Superior temporal gyrus (tissue), 1 donor: ENCODE results near the gene AGAP9.
"Not testable (repeated sequence)": the region's sequence is repeated elsewhere in the genome, so short reads cannot be mapped to it uniquely, and the experiment has no call there.

Experiments
- DNase-seq: peaks from one replicate; pipeline ENCODE4 v3.0.0-alpha.2; 2016; ENCODE audit errors: extremely low spot score

Gene AGAP9

DNA sequence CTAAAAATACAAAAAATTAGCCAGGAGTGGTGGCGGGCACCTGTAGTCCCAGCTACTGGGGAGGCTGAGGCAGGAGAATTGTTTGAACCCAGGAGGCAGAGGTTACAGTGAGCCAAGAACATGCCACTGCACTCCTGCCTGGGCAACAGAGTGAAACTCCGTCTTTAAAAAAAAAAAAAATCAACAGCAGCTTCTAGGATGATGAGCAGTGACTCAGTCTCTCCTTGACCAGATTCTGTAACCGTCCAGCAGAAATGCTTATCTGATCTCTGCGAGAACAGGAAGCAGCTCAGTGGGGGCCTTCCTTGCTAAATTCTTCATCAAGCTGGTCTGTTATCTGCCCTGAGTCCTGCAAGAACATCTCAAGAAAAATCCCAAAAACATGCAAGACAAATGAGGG lies 37.5 kb downstream of the AGAP9 start:
- not testable (repeated sequence) for DNase-seq

DNA sequence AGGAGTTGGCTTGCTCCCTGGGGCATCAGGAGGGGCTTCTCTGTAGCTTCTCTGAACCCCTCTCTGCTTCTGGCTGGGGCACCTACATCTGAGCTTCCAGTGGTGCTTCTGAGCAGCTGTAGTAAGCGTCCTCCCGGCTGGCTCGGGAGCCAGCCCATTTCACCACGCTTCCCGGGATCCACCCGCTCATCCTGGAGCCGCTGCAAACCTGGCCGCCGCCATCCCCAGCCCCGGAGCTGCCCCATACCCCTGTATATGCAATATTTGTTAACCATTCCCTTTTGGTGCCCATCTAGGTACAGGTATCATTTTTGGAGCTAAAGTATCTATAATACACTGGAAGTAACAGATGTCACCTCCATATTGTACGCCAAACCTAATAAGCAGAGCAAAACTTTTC lies 38.7 kb downstream of the AGAP9 start:
- DNase-seq: not testable (repeated sequence)

DNA sequence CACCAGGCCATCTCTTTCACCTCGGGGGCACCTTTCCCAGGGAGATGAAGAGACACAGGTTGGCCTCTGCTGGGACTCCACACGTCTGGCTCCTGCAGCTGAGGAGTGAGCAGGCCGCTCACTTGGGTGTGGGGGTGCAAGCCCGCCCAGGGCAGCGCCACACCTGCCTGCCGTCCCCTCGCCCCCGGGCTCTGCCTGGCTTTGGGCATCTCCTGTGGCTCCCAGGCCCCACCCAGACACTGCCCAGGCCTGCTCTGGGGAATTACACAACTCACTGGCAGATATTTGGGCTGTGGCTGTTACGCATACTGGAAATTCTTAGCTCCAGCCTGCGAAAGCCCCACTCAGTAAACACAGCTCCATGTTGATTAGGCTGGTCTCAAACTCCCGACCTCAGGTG lies 39.5 kb downstream of the AGAP9 start, which contains the start of gene ANXA8:
TSS of gene ANXA8 (minus strand) at position 193 of the 400 bp plus-strand sequence. CDS start at position 11, 182 bp downstream.
- not testable (repeated sequence) for DNase-seq

DNA sequence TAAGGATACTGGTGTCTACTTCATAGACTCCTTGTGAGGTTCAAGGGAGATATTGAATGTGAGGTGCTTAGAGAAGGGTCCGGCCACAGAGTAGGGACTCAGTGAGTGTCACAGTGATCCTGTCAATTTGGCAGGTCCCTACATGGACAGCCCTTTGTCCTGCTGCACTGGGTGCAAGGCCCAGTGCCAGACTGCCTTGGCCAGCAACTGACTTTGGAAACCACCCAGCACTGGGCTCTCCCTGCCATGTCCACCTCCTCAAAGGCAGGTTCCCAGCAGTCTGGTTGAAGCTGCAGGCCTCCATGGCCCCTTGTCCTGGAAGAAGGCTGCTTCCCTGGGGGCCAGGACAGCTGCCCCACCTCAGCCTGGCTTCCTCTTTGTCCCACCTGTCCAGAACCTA lies 41.1 kb downstream of the AGAP9 start:
- DNase-seq: not testable (repeated sequence)

DNA sequence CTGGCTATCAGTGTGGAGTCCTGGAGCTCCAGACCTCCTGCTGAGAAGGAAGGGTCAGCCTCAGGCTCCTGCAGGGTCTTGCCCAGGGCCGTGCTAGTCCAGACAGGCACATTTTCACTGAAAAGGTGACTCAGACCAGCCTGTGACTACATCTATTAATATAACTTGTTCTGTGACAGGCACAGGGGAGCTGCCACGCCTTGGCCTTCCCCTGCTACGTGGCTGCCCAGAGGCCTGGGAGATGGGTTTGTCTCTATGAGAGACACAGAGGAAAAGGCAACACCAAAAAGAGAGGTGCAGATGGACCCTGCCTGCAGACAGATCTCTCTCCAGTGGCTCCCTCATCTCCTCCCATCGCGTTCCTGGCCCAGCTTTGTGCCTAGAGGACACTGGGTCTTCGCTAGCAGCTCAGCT lies 41.7 kb downstream of the AGAP9 start:
- DNase-seq: not testable (repeated sequence)

DNA sequence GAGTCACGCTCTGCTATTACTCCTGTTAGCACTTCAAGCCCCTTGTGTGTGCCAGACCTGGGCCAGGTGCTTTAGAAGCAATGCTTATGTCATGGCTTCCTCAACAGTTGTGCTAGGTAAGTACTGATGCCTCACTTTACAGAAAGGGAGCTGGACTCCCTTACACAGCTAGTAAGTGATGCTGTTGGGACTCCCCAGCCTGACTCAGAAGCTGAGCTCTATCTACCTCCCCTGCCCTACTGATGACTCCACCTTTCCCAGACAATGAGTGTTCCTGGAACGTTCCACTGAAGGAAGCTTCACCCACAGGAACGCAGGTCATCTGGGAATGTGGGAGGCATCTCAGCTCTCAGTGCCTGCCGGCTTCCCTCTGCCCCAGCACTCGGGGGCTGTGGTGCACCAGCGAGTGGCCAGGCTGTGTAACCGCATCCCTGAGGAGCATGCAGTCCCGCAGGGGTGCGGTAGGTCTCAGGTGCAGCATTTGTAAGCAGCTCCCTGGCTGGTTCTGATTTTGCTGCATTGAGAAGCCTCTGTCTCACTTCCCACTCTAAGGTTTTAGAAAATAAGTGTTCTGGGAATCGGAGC lies 42.2 kb downstream of the AGAP9 start:
- DNase-seq: not testable (repeated sequence)

DNA sequence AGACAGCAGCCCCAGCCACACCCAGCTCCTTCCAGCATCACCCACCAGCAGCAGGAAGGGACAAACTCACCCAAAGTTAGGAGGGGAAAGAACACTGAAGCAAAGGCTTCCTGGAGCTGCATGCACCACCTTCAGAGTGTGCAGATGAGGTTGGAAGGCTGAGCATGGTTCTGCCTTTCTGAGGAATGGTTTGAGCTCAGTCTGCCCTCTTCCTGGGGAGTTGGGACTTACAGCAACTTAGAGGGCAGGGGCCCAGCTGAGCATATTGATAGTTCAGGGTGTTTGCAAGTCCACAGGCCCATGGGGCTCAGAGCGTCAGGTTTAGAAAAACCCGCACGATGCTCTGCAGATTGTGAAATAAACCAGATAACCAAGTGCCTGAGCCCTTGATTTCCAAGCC lies 43.3 kb downstream of the AGAP9 start:
- not testable (repeated sequence) for DNase-seq

DNA sequence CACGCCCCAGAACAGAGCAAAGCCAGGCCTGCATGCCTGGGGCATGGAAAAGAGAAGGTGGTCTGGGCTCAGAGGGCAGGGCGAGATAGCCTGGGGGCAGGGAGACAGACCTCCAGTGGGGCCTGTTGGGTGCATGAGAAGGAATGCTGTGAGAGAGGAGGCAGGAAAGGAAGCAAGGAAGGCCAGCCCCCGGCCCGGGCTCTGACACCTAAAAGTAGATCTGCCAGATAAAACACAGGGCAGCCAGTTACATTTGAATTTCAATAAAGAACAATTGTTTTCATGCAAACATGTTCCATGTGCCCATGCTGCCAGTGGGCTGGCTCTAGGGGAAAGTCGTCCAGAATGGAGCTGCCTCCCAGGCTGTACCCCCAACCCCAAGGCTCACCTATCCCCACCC lies 45.3 kb downstream of the AGAP9 start:
- not testable (repeated sequence) for DNase-seq

DNA sequence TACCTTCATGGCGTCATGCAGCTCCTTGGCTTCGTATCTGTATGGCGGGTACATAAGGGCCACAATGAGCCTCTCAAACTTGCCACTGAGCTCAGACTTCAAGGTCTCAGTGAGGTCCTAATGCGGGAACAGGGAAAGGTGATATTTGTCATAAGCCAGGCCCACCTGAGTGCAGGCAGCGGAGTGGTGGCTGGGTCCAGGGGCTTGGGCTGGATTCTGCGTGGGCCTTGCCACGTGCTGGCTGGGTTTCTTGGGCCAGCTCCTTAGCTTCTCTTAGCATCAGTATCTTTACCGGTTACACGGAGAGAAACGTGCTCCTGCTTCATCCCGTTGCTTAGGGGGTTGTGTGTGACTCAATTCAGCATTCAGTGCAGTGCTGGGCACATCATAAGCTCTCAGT lies 46.4 kb downstream of the AGAP9 start:
- DNase-seq: not testable (repeated sequence)

DNA sequence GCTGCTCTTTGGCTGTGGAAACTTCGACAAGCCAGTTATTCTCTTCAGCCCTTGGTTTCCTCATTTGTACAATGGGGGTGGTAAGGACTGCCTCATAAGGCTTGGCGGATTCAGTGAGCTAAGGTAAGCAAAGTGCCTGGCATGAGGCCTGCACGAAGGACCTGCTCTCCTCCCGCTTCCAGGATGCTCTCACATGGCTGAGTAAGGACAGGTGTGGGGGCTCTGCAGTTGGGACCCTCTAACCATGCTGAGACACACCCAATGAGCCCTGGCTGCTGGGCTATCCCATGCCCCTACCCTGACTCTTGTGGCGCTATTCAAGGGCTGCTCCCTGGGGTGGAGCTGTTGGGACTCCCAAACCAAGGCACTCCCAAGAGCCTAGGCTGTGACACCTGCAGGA lies 48.3 kb downstream of the AGAP9 start:
- not testable (repeated sequence) for DNase-seq

DNA sequence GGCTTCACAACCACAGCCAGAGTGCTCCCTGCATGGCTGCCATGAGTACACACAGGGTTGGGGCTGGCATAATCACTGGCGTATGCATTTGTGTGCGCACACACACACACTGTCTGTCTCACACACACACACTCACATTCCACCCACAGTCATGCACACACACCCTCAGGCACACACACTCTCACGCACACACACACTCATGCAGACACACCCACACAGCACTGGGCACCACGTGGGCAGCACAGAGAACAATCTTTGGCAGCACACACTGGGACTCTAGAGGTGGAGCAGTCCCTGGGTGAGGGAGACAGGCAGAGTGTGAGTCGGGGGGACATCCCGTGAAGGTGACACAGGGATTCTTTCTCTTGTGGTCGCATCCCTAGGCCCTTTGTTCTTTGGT lies 49.9 kb downstream of the AGAP9 start:
- DNase-seq: not testable (repeated sequence)

DNA sequence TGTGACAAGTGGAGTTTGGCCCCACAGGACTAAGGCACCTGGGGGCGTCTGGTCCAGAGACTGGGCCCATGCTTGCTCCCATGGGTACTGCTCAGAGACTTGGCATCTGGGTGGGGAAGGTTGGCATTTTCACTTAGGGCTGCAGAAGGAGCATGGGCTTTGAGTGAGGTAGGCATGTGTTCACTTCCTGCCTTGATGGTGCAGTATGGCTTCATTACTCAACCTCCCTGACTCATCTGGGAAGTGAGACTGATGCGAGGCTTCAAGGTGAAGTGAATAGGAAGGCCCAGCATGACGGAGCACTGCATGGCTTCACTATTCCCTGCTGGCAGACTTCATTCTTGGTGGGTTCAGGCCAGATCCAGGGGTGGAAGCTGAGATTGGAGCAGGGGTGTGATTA lies 50.8 kb downstream of the AGAP9 start:
- DNase-seq: not testable (repeated sequence)

DNA sequence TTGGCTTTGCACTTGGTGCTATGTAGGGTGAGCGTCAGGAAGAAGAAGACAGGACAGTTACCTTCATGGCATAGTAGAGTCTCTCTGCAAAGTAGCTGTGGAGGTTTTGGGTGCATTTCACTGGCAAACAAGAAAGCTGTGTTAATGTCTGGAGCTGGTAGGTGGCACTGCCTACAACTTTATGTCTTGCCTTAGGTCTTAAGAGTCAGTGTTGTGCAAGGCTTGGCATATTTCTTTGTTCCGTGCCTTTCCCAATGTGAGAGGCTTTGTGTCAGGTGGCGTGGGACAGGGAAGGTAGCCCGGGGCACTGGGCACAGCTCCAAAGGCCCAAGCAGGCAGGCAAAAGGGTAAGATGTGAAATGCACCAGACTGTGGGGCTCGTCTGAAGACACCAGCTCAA lies 51.4 kb downstream of the AGAP9 start:
- DNase-seq: not testable (repeated sequence)

DNA sequence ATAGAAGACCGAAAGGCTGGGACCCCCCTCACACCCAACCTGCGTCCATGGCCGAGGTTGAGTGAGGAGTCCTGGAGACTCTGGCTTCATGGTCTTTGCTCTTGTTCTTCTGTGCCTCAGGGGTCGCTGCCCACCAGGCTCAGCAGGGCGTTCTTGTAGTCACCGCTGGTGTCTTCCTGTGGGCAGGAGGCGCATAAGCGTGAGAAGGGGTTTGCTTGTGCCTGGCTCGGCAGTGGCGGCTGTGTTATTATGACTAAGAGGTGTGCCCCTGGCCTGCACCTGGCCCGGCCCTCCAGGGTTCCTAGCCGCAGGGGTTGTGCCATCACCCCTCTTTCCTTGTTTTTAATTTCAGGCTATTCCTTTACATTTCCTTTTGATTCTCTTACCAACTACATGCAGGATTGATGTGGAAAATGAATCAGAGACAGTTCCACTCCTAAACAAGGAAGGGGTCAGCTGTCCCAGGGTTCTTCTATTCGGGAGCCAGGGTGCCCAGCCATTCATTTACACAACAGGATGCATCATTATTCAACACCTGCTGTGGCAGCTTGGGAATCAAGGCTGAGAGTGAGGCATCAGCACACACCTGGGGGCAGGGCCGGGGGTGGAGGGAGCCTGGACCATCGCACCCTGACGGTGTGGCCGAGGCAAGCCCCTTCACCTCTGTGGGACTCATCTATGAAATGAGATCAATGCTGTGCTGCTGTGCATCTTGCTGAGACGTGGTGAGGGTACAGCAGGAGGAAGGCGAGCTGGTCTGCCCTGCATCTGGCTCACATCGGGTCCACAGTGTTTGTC lies 54.5 kb downstream of the AGAP9 start:
- not testable (repeated sequence) for DNase-seq

DNA sequence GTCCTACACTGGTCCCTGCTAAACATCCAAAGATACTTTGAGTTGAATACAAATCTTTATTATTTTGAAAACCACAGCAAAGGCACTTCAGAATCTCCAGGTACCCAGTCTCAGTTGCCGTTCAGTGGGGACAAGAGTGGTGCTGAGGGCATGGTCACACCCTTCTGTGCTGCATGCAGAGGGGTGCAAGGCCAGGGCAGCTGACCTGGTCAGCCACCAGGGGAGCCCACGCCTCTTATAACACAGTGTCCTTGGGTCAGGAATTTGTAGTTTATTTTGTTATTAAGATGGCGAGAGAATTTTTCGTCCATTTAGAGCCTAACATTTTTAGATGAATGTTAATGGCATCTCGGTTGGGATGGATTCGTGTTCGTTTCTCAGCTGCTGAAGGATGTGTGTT lies 55.5 kb downstream of the AGAP9 start:
- DNase-seq: not testable (repeated sequence)

DNA sequence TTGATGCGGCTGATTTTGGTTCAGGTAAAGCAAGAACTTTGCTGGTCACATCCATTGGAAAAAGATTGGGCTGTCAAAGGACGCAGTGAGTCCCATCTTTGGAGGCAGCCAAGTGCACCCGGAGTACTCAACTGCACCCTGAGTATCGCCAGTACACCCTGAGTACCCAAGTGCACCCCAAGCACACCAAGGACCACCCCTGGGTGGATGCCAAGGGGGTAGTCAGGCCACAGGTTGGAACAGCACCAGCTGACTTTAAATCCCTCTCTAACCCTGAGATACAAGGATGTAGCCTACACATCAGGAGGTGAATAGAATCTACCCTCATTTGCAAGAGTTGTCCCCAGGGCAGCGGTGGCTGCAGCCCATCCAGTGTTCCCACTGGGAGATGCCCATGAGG lies 56.0 kb downstream of the AGAP9 start:
- DNase-seq: not testable (repeated sequence)

DNA sequence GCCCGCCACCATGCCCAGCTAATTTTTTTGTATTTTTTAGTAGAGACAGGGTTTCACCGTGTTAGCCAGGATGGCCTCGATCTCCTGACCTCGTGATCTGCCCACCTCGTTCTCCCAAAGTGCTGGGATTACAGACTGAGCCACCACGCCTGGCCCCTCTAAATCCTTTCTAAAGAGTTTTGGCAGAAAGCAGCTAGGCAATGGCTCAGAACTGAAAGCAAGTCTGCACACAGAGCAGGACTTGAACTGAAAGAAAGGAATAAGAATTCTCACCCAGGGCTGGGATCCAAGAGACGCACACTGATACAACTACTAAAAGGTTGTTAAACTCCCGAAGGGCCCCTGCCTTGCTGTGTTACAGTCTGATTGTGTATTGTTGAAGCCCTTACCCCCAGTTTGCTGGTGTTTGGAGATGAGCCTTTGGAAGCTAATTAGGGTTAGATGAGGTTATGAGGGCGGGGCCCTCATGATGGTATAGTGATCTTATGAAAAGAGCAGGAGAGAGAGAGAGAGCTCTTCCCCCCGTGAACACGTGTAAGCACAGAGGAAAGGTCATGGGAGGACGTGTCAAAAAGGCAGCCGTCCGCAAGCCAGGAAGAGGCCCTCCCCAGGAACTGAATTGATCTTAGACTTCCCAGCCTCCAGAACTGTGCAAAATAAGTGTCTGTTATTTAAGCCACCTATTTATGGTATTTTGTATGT lies 58.1 kb downstream of the AGAP9 start:
- DNase-seq: not testable (repeated sequence)

DNA sequence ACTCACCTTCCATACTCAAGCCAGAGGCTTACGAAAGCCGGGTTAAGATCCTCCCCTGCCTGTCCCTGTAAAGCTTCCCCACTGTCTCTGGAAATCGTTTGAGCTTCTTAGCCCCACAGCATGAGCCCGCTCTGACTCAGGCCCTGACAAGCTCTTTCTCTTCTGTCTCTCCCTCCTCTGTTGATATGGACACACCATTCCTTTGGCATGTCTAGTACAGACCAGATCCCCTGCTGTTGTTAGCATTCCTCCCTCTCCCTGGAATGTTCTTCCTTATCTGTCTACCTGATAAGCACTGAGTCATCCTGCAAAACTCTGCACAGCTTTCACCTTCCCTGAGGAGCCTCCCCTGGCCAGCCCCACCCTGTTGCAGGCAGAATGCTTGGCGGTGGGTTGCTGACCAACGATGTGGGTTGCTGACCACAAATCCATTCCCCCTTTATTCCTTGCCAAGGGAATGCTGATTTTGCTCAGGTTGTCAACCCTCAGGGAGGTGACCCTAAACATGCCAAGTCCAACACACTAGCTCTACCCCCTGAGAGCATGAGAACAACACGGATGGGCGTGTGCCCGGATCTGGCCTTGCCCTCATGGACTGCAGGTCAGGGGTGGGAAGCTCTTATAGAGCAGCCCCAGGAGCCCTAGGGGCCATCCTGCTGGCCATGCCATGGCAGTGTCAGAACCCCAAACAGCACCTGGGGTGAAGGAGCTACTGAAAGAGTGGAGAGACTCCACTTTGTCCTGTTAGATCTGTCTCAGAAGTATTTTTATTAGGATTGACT lies 60.7 kb downstream of the AGAP9 start:
- DNase-seq: not testable (repeated sequence)

DNA sequence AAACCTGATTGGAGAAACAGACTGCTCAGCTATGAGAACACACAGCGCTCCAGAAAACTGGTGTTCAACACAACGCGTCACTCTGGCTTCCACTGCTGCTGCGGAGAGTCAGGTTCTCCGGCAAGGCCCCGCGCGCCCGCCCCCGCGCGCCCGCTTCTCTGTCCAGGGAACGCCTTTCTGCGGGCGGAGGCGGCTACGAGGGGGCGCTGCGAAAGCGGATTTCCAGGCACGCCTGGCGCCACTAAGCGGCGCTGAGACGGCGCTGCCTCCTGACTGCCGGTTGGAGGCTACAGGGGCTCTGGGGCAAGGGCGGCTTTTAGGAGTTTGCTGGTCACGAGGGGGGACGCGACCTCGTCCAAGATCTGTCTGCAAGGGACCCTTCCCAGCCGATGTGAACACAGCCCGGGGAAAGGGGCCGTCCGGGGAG lies 62.2 kb downstream of the AGAP9 start:
- peak; percentile 35 for DNase-seq

DNA sequence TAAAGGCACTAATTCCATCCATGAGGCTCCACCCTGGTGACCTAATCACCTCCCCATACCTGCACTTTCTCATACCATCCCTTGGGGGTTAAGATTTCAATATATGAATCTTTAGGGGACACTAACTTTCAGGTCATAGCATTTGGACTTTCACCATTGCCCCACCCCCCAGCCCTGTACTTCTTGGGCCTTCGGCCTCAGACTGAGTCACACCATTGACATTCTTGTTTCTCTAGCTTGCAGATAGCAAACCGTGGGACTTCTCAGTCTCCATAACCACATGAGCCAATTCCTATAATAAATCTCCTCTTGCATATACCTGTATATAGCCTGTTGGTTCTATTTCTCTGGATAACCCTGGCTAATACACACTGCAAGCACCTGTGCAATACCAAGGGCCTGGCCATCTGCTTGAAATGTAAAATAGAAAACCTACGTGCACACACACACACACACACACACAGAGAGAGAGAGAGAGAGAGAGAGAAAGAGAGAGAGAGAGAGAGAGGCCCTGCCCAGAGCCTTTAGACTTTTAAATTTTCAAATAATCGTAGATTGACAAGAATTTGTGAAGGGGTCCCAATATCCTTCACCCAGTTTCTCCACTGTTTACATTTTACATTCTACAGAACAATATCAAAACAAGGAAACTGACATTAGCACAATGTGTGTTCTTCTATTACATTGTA lies 64.8 kb downstream of the AGAP9 start:
- no peak for DNase-seq

DNA sequence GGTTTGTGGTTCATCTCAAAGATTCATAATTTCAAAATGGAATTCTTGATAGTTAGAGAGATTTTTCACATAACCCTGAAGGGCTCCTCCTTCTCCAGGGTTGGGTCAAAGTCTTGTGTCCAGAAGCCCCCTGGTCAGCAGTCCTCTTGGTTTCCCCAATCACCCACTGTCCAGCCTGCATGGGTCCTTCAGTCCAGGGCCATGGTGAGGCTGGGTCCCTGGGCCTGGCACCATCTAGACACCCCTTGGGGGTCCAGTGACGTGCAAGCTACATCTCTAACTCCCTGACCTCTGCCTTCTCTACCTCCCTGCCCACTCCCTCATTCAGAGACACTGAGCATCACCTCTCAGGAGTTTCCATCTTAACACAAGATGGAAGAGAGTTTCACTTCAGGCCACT lies 65.6 kb downstream of the AGAP9 start:
- DNase-seq: no peak
